Natural killer cell (primary cell): ENCODE data around the gene RNASE1. TPM values are rescaled to one million over a fixed set of nuclear protein-coding genes. Genes with fewer than 3 reads are reported as not detected.

Experiments used
- ATAC-seq, 3 donors: fragments of 150-1000 bp in 2 of 3; fragments of 200-7000 bp in 1 of 3; cut with Tn5 transposase; 1 replicate in 1 of 3; 2 replicates in 2 of 3; pipeline ENCODE4 v1.10.0; 2021; ENCODE audit warnings: mild to moderate bottlenecking in 2 of 3, moderate library complexity in 2 of 3
- DNase-seq, 2 donors: peaks; one replicate each; pipeline versions ENCODE4 v3.0.0 to v3.0.0-alpha.2; 2013 to 2021; ENCODE audit warnings: mixed read lengths in 1 of 2
- H3K27ac ChIP-seq: one replicate; pipeline ENCODE4 v1.5.1; 2013; ENCODE audit warnings: mild to moderate bottlenecking, low read length
- H3K27me3 ChIP-seq: one replicate; pipeline ENCODE4 v1.6.1; 2013; ENCODE audit warnings: low read length; ENCODE audit not compliant: control insufficient read depth, insufficient read depth
- H3K36me3 ChIP-seq: one replicate; pipeline ENCODE4 v1.6.1; 2013; ENCODE audit warnings: low read length; ENCODE audit not compliant: control insufficient read depth, insufficient read depth
- H3K4me1 ChIP-seq: one replicate; pipeline ENCODE4 v1.6.1; 2013; ENCODE audit warnings: low read length; ENCODE audit not compliant: control insufficient read depth, insufficient read depth
- H3K4me3 ChIP-seq: one replicate; pipeline ENCODE4 v1.5.1; 2013; ENCODE audit warnings: low read length
- H3K9me3 ChIP-seq: one replicate; pipeline ENCODE4 v1.6.1; 2013; ENCODE audit warnings: low read length; ENCODE audit not compliant: control insufficient read depth, insufficient read depth
- H3K27ac Mint-ChIP-seq, 2 donors: one replicate each; pipeline ENCODE4 v1.8.0; 2022; ENCODE audit warnings: mild to moderate bottlenecking in 2 of 2, mixed read lengths in 2 of 2, moderate library complexity in 1 of 2
- H3K27me3 Mint-ChIP-seq, 2 donors: one replicate each; pipeline ENCODE4 v1.8.0; 2022; ENCODE audit warnings: low read depth in 2 of 2, mixed read lengths in 2 of 2
- H3K36me3 Mint-ChIP-seq: one replicate; pipeline ENCODE4 v1.8.0; 2022; ENCODE audit warnings: mixed read lengths
- H3K4me1 Mint-ChIP-seq, 2 donors: one replicate each; pipeline ENCODE4 v1.8.0; 2022; ENCODE audit warnings: mixed read lengths in 2 of 2
- H3K4me3 Mint-ChIP-seq: one replicate; pipeline ENCODE4 v1.8.0; 2022; ENCODE audit warnings: mild to moderate bottlenecking, moderate library complexity, mixed read lengths
- H3K9me3 Mint-ChIP-seq, 2 donors: one replicate each; pipeline ENCODE4 v1.8.0; 2022; ENCODE audit warnings: mixed read lengths in 2 of 2
- CTCF ChIP-seq: fragments of 200-600 bp; IDR thresholded peaks from one replicate; pipeline ENCODE4 v1.8.0; 2022; ENCODE audit warnings: antibody characterized with exemption
- WGBS: methylation state at CpG from one replicate; pipeline ENCODE4 v1.1.7; 2013; ENCODE audit warnings: missing lambda C conversion rate; ENCODE audit not compliant: insufficient coverage; 5-methylcytosine and 5-hydroxymethylcytosine counted together
- intact Hi-C: fragments of 100-400 bp; cut with micrococcal nuclease; formaldehyde crosslinking; loops from one replicate; pipeline ENCODE4 v1.14.2; 2022
- total RNA-seq, 4 donors: library from RNA; stranded (reverse); fragments of 120-200 nt in 1 of 4; gene quantifications; one replicate each; pipeline versions ENCODE4 v1.2.3 to v1.2.4, GENCODE V29; 2013 to 2022

The RNASE1 gene
- total RNA-seq, 3 donors from 2014 or later (not counting 1 experiment from before 2014, with no cell fraction given), result not detected

- H3K36me3 Mint-ChIP-seq, result no peaks in the 10 kb centered on the region
- ATAC-seq, result no peak
- H3K4me3 Mint-ChIP-seq, result no peak overlapping the region
- H3K27me3 ChIP-seq, result no peaks in the 10 kb centered on the region
- no peak for DNase-seq
- no peaks in the 10 kb centered on the region for H3K4me1 ChIP-seq
- H3K4me1 Mint-ChIP-seq, result peaks cover 0 to 7% of the 10 kb centered on the region in 2 donors
- no peak for TF ChIP-seq CTCF
- intact Hi-C loops, result no loop called here
- WGBS, result 72% methylated on average over 4 of the region's 4 CpGs
- no peaks in the 10 kb centered on the region for H3K9me3 Mint-ChIP-seq
- H3K27me3 Mint-ChIP-seq, result no peaks in the 10 kb centered on the region
- H3K9me3 ChIP-seq, result no peaks in the 10 kb centered on the region
- H3K27ac Mint-ChIP-seq, result no peak overlapping the region
- no peak overlapping the region for H3K27ac ChIP-seq
- no peaks in the 10 kb centered on the region for H3K36me3 ChIP-seq
- no peak overlapping the region for H3K4me3 ChIP-seq
Observed at GRCh38 chr14:20792556-20792955, 10.1 kb downstream of the RNASE1 start.

DNA sequence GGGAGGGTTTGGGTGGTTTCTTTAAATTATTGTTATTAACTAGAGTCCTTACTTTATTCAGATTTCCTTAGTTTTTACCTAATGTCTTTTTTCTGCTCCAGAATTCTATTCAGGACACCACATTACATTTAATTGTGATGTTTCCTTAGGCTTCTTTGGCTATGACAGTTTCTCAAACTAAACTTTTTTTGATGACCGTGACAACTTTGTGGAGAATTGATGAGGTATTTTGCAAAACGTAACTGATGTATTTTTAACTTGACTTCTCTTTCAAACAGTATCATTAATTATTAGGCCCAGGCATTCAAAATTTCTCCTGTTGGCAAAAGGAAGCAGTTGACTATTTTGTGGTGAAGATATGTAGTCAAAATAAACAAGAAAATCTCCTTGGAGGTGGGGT, 11.0 kb downstream of the RNASE1 start:
- Histone ChIP-seq H3K4me1 (no peaks in the 10 kb centered on the region), H3K9me3 (no peaks in the 10 kb centered on the region), H3K36me3 (no peaks in the 10 kb centered on the region), H3K4me3 (no peak overlapping the region), H3K27me3 (no peaks in the 10 kb centered on the region), H3K27ac (no peak overlapping the region)
- H3K9me3 Mint-ChIP-seq, result no peaks in the 10 kb centered on the region
- no peak overlapping the region for H3K4me3 Mint-ChIP-seq
- H3K27ac Mint-ChIP-seq, result no peak overlapping the region
- ATAC-seq (no peak), DNase-seq (no peak)
- 100% methylated on average over 1 of the region's 2 CpGs for WGBS
- peaks cover 0 to 7% of the 10 kb centered on the region in 2 donors for H3K4me1 Mint-ChIP-seq
- H3K27me3 Mint-ChIP-seq, result no peaks in the 10 kb centered on the region
- intact Hi-C loops, result no loop called here
- no peaks in the 10 kb centered on the region for H3K36me3 Mint-ChIP-seq
- TF ChIP-seq CTCF, result no peak

DNA sequence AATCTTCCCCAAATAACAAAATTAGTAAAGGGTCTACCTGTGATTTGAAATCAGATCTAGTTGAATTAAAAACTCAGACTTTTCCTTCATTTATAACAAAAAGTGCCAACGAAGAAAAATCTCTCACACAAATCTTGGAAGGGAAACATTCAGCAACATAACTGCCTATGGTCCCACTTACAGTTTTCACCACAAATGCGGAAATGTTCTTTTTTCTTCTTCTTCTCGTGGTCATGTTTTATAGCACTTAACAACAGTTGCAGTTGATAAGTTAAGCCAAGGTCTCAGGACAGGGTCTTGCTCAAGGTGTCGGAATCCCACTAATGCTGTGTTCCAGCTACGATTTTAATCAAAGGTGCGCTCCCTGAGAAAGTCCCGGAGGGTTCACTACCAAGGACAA, 11.5 kb downstream of the RNASE1 start:
- TF ChIP-seq CTCF, result no peak
- H3K4me1 ChIP-seq, result no peaks in the 10 kb centered on the region
- no peaks in the 10 kb centered on the region for H3K27me3 ChIP-seq
- no peak overlapping the region for H3K4me3 ChIP-seq
- no peaks in the 10 kb centered on the region for H3K27me3 Mint-ChIP-seq
- no peaks in the 10 kb centered on the region for H3K9me3 Mint-ChIP-seq
- H3K4me1 Mint-ChIP-seq, result peaks cover 0 to 7% of the 10 kb centered on the region in 2 donors
- no peak overlapping the region for H3K27ac ChIP-seq
- no peaks in the 10 kb centered on the region for H3K36me3 Mint-ChIP-seq
- intact Hi-C loops, result no loop called here
- ATAC-seq, result no peak
- 37% methylated on average over 7 of the region's 7 CpGs for WGBS
- H3K36me3 ChIP-seq, result no peaks in the 10 kb centered on the region
- no peak for DNase-seq
- H3K9me3 ChIP-seq, result no peaks in the 10 kb centered on the region
- H3K4me3 Mint-ChIP-seq, result no peak overlapping the region
- no peak overlapping the region for H3K27ac Mint-ChIP-seq

DNA sequence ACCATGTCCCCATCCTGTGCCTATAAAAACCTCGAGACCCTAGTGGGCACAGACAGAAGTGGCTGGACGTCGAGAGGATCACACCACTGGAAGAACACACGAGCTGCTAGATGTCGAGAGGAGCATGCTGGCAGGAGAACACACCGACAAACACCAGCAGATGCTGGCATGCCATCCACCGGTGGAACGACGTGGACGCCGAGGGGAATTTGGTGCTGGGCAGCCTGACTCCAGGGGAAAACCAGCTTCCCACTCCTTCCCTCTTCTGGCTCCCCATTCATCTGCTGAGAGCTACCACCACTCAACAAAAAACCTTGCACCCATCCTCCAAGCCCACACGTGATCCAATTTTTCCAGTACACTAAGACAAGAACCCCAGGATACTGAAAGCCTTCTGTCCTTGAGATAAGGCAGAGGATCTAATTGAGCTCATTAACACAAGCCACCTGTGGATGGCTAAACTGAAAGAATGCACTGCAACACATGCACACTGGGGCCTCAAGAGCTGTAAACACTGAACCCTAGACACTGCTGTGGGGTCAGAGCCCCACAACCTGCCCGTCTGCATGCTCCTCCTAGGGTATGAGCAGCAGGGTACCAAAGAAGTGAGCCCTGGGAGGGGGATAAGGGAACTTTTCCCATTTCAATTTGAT, 12.1 kb downstream of the RNASE1 start:
- H3K27ac Mint-ChIP-seq, result no peak overlapping the region
- peaks cover 0 to 7% of the 10 kb centered on the region in 2 donors for H3K4me1 Mint-ChIP-seq
- H3K4me1 ChIP-seq, result no peaks in the 10 kb centered on the region
- no peaks in the 10 kb centered on the region for H3K36me3 ChIP-seq
- 85% methylated on average over 13 of the region's 13 CpGs for WGBS
- H3K27me3 Mint-ChIP-seq, result no peaks in the 10 kb centered on the region
- no peaks in the 10 kb centered on the region for H3K9me3 ChIP-seq
- no peaks in the 10 kb centered on the region for H3K36me3 Mint-ChIP-seq
- H3K27me3 ChIP-seq, result no peaks in the 10 kb centered on the region
- no peak overlapping the region for H3K4me3 ChIP-seq
- no peak overlapping the region for H3K4me3 Mint-ChIP-seq
- no peak for TF ChIP-seq CTCF
- no peak overlapping the region for H3K27ac ChIP-seq
- ATAC-seq, result no peak
- no peak for DNase-seq
- no peaks in the 10 kb centered on the region for H3K9me3 Mint-ChIP-seq
- intact Hi-C loops, result no loop called here
